ENCODE measurements around the gene MYO18A.
"Not testable (repeated sequence)": the region's sequence is repeated elsewhere in the genome, so short reads cannot be mapped to it uniquely, and the experiment has no call there.

DNA sequence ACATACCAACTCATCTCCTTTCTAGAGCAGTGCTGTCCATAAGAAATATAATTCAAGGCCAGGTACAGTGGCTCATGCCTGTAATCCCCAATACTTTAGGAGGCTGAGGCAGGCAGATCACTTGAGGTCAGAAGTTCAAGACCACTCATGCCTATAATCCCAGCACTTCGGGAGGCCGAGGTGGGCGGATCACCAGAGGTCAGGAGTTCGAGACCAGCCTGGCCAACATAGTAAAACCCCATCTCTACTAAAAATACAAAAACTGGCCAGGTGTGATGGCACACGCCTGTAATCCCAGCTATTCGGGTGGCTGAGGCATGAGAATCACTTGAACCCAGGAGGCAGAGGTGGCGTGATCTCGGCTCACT is 11.5 kb downstream of the MYO18A start:
- TF ChIP-seq, protein P1, sequence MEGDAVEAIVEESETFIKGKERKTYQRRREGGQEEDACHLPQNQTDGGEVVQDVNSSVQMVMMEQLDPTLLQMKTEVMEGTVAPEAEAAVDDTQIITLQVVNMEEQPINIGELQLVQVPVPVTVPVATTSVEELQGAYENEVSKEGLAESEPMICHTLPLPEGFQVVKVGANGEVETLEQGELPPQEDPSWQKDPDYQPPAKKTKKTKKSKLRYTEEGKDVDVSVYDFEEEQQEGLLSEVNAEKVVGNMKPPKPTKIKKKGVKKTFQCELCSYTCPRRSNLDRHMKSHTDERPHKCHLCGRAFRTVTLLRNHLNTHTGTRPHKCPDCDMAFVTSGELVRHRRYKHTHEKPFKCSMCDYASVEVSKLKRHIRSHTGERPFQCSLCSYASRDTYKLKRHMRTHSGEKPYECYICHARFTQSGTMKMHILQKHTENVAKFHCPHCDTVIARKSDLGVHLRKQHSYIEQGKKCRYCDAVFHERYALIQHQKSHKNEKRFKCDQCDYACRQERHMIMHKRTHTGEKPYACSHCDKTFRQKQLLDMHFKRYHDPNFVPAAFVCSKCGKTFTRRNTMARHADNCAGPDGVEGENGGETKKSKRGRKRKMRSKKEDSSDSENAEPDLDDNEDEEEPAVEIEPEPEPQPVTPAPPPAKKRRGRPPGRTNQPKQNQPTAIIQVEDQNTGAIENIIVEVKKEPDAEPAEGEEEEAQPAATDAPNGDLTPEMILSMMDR (IDR thresholded peaks at IDR 0.05) = not testable (repeated sequence)
- not testable (repeated sequence) for TF ChIP-seq POLR2A (IDR thresholded peaks at IDR 0.05)
